HS-27A (cell line): ENCODE measurements around the gene SLCO3A1.
A peak's percentile ranks its signal among the peaks of the same experiment; 100 is the strongest.
"Not testable (repeated sequence)": the region's sequence is repeated elsewhere in the genome, so short reads cannot be mapped to it uniquely, and the experiment has no call there.

Experiments
- DNase-seq: peaks from one replicate; pipeline ENCODE4 v3.0.0-alpha.2; 2012; ENCODE audit warnings: low read depth, missing footprints

The SLCO3A1 gene

DNA sequence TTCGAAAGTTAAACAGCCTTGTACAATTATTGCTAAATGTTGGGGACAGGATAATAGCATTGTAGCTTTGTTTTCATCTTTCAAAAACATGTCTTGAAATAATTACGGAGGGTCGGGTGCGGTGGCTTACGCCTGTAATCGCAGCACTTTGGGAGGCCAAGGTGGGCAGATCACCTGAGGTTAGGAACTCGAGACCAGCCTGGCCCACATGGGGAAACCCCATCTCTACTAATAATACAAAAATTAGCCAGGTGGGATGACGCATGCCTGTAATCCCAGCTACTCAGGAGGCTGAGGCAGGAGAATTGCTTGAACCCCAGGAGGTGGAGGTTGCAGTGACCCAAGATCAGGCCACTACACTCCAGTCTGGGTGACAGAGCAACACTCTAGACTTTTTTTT lies 216.7 kb downstream of the SLCO3A1 start:
- not testable (repeated sequence) for DNase-seq

DNA sequence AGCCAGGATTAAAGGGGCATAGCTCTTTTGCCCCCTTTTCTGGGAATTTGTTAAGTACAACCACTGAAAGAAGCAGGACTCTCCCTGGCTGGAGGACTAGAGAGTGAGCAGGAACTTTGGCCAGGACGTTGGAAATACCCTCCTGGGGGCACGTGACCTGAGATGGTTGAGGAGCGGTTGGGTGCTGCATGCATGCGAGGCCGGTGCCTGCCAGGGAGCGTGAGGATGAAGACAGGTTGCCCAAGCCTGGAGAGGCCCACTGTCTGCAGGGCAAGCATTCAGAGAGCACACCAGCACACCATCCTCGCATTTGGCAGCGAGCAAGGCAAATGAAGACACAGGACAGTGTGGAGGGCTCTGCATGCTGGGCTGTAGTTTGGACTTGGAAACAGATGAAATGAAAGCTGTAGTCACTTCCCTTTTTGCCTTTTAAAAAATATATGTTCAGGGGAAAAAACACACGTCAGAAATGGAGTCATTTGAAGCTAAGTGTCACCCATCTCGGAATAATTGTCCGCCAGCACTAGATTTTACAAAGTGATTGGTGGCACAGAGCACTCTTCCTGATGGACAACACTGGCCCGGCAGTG lies 217.6 kb downstream of the SLCO3A1 start:
- DNase-seq = no peak

DNA sequence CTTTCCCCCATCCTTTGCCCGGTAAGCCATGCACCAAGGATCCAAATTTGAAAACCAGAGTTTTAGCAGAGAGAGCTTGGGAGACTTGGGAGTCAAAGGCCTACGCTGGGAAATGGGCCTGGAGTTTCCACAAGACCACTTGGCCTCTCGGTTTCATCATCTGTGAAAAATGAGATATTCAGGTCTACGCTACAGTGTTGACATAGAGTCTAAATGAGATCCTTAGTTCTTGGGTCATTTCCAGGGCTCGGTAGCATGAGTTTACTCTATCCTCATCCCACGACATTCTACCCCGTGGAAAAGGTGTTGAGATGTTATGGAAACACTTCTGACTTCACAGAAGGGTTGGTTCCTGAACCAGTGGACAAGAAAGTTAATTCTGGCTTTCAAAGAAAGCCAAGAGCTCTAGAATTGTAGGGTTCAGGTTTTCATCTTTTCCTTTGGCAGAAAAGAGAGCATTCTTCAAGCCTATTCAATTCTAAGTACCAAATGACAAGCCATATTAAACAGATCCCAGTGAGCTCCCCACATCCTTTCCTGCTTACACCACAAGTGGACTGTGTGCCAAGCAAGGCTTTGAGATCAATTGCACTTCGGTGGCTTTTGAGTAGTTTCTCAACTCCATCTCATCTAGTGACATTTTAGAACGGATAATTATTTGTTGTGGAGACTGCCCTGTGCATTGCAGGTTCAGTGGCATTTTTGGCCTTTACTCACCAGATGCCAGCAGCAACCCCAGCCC lies 219.7 kb downstream of the SLCO3A1 start:
- DNase-seq = no peak

DNA sequence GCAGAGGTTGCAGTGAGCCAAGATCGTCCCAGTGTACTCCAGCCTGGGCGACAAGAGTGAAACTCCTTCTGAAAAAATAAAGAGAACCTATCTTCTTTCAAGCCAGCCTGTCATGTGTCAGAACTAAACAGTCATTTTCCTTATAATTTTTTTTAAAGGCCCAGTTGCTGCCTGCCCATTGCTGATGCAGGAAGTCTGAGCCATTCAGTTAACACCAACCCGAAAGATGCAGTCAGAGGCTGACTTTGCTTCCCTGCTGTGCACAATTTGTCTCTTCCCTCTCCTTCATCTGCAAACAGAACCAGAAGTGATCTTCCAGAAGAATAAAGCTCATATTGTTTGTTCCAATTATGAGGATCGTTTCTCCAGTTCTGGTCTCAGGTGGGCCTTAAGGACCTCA lies 220.6 kb downstream of the SLCO3A1 start:
- DNase-seq = no peak

DNA sequence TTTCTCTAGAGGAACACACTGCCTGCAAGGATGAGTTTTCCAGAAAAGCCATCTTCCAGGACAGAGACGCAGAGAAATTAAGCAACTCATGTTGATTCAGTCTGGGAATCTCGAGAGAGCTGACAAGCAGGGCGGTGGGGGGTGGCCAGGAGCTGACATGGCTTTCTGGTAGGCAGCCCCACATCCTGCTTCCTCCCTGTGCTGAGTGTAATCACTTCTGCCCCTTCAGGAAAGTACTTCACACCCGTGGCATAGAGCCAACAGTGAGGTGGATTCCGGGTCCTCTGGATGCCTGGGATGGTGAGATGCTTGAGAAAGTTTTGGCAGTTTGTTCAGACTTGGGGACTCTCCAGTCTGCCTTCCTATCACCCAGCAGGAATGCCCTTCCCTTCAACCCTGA lies 221.1 kb downstream of the SLCO3A1 start:
- no peak for DNase-seq

DNA sequence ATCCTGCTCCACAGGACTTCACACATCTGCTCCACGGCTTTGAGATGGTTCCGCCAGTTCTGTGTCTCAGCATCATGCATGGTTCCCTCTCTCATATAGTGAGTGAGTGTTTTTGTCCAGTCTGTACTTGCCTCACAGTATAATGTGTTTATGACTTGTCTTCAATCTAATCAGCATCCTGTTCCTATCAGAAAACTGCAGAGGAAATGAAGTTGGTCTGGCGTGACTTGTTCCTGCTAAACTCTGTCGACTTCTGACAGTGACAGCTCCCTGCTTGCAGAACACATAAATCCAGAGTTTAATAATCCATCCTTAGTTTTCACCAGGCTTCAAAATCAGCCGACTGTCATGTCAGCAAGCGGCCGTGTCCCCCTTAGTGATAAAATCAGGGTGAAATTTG lies 222.3 kb downstream of the SLCO3A1 start:
- DNase-seq = no peak

DNA sequence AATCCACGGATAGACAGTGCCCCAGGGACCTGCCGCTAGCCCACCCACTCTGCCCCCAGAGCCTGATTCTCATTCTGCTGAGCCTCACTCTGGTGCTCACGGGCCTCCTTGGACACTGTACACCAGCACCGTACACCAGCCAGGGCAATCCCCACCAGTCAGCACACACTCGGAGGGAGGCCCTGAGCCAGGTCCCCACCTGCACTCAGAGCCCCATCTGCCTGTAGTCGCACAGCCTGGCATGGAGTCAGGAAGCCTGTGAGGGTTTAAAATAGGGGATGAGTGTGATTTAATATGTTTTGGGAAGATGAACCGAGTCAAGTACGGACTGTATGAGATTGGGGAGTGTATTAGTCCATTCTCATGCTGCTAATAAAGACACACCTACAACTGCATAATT lies 223.0 kb downstream of the SLCO3A1 start:
- no peak for DNase-seq

DNA sequence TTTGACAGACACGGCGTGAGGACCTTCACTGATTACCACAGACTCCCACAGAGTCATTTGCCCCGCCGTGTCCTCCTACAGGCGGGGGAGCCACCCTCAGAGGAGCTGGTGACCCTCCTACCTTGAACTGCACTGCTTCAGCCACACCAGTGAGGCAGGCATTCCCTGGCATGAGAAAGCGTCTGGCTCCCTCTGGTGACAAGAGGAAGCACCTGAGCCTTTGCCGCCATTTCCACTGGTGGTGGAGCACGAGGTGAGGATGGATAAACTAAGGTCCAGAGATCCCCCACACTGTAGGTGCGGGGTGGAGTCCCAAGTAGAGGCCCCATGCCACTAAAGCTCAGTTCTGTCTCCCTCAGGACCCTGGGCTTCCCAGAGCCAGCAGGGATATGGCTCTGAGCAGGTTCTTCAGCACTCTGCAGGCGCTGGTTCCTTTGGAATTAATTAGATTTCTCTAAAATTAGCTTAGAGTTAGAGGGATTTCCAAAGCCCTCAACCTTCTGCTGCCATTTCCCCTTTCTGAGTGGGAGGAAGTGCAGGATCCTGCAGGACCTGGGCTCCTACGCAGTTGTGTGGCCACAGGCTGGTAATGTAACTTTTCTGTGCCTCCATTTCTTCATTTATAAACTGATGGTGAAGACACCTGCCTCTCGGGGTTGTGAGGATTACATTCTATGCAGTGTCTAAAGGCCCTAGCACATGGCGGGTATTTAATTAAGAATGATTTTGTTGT lies 224.0 kb downstream of the SLCO3A1 start:
- DNase-seq = peak; percentile 11

DNA sequence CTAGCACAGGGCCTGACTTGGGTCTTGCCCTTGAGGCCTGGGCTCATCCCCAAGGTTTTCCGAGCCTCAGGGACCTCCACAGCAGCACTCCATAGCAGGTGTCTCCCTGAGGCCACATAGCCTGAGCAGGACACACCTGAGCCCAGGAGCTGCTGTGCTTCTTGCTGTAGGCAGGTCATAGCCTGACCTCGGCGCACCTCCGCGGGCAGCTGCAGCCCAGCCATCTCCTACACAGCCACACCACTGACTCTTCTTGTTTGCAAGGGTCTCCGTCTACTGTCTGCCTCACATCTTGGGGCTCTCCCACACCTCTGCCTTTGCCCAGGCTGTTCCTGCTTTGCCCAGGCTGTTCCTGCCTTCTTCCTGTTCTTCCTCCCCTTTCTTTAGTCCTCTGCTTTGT lies 224.8 kb downstream of the SLCO3A1 start:
- no peak for DNase-seq

DNA sequence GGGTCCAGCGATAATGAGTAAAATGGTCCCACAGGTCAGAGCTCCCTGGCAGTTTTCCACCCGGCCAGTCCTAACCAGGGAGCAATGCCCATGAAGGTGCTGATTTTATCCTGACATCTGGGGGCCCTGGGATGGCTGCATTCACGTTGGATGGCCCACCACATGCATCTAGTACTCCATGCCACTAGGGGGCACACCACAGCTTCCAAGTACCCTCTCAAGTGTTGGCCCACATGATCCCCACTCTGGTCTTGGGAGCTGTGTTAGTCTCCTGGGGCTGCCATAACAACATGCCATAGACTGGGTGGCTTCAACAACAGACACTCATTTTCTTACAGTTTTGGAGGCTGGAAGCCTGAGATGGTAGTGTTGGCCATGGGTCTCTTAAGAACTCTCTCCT lies 225.5 kb downstream of the SLCO3A1 start:
- DNase-seq = no peak

DNA sequence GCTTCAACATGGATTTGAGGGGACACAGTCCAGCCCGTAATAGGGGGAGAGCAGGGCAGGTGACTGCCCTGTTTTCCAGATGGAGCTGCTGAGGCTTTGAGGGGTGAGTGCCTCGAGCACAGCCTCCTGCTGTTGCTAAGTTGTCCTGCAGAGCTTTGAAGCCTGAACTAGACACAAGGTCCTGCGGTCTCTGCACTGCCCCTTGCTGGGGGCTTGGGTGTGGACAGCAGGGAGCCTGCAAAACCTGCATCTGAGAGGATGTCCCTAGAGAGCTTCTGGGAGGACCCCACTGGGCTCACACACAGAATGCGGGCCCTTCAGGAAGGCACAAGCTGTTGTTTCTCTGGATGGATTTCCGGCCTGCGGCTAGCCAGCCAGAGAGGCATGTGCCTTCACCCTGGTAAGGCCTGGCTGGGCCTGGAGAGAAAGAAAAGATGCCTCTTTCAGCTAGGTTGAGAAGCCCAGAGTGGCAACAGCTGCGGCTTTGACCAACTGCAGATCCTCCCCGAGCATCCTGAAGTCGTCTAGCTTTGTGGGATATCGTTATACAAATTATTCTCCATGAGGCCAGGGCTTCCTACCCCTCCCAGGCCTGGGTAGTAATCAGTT lies 226.2 kb downstream of the SLCO3A1 start:
- no peak for DNase-seq

DNA sequence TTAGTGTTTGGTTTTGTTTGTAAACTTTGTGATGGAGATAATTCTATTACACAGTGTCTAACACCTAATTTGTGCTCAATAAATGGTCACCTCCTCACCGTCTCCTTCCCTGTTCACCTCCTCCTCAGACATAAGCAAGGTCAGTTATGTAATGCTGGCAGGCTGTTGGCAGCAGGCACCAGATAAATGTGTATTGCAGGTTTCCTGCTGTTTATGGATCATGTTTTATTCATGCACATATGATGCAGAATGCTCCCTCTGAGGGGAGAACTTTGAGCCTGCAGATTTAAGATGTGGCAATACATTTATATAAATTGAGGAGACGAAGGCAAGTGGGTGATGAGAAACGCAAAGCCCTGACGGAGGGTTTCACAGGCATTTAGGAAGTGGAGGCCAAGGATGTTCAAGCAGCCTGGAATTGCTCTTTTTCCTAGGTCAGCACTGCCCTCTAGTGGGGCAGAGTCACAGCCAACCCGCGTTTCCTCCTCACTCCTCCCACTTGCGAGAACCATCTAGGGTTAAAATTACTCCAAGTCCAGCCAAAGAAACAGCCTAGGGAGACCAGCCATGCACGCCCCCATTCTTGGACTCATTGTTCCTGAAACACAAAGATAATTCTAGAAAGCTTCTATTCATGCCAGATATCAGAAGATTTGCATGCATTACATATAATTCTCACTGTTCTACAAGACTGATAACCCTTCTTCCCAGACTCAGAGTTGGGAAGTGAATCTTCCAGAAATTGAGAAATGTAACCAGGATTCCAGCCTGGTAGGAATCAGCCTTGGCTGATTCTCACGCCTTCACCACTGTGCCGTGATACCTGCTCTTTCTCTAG lies 228.7 kb downstream of the SLCO3A1 start:
- DNase-seq = peak; percentile 11

DNA sequence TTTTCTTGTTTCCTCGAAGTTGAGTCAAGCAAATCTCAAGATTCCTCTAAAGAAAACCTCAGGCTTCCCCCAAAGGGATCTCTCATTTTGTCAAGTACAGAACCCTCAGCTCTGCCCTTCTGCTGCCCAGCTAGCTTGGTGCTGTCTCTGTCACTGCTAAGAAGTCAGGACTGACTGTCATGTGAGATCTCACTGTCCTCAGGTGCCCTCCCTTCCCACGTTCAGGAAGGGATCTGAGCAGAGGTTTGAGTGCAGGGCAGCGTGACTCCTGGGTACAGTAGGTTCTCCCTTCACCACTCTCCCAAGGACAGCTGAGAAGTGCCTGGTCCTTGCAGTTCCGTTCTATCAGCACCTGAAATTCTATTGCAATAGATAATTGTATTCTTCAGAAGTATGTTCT lies 229.7 kb downstream of the SLCO3A1 start:
- DNase-seq = no peak

DNA sequence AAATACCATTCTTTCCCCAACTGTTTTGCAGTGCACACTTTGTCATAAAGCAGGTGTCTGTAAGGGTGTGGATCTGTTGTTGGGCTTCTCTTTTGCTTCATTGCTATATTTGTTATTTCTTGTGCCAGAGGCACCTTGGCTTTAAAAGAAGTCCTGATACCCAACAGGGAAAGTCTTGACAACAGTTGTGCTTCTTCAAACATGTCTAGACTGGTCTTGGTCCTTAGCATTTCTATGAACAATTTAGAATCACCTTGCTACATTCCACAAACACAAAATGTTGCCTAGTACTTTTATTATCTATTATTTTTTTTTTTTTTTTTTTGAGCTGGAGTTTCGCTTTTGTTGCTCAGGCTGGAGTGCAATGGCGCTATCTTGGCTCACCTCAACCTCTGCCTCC lies 233.7 kb downstream of the SLCO3A1 start:
- no peak for DNase-seq

DNA sequence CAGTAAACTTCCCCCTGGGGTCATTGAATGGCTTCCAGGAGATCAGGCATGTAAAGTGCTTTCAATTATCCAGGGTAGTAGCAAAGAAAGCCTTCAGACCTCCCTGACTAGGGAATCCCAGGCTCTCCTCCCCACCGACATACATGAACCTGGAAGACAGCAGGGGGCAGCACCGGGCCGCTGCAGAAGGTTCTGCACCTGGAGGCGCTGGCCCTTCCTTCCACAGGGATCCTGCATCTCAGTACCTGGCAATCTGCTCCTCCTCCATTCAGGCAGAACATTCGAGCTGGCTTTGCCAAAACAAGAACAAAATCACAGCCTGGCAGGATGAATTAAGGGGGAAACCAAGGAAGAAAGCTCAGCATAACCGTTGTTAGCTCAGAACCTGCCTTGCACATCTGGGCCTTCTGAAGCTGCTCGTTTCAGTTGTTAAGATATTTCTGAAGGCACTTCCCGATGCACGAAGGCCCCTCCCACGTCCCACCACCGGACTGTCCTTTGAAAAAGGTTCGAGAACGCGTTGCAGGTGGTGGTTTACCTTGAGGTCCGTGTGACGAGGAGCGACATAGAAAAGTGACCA lies 237.7 kb downstream of the SLCO3A1 start:
- DNase-seq = no peak

DNA sequence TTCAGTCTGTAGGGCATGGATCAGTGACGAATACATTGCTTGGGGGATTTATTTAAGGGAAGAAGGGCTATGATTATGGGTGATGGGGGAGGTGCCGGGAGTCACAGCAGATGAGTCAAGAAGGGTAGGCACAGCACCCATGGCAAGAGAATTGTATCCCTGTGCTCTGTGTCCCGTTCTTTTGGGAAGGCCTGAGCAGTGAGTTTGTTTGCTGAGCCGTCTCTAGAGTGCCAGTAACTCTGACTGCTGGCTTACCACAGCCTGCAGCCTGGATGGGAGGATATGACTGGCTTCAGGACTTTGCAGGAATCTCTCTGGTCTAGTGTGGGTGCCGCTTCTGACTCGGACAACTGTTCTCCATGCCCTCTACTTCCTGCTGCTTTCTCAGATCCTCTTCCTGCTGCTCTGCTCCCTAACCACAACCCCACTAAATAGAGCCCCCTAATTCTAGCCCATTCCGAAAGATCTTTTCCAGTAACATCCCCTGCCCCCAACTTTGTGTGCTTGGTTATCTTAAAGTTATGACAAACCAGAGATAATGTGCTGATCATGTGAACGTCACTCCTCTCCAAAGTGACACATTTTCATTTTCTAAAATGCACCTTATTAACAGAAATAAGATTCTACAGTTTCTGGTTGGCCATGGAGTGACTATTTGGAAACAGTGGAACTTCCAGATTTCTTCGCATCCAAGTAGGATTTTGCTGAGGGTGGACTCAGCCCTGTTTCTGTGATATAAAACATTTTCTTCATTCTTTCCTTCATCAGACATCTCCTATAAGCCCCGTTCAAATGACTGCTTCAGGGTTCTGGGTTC lies 239.0 kb downstream of the SLCO3A1 start:
- no peak for DNase-seq

DNA sequence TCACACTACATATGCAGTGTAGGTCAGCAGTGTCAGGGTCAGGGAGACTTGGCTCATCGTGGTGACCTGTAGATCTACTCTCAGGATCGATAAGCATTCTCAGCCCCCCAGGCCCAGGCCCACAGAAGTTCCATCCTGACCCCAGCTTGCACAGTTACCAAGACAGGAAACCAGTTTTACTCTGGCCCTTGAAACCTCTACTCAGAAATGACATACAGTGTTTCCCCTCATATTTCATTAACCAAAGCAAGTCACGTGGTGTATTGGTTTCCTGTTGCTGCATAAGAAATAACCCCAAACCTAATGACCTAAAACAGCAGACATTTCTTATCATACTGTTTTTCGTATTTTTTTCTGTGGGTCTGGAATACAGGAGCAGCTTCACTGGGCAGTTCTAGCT lies 242.2 kb downstream of the SLCO3A1 start:
- no peak for DNase-seq

DNA sequence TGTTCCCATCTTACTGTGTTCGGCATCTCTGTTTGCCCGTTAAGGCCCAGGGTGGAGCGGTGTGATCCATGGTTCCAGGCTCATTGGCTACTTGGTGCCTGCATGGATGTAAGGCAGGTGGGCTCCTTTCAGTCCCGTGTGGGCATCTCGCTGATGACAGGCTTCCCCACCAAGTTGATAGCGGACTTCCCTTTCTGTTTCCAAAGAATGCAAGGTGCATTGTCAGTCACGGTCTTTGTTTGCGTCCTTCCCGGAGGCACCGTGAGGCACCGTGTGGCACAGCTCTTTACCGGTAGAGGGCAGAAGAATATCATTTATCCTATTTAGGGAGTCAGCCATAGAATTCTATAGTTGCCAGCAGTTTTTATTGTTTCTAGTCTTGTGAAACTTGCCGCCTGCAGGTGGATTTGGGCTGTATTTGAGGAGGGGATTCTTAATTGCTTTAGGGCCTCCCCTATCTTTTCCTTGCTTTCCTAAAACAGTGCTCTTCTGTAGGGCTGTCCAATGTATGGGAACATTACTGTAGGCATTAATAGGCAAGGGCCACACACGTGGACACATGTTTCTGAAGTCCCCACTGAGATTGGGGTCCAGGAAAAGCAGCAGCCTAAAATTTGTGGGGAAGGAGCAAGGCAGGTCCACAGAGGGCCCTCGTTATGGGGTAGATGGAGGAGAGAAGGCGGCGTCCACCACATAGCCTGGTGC lies 244.1 kb downstream of the SLCO3A1 start:
- DNase-seq = no peak

DNA sequence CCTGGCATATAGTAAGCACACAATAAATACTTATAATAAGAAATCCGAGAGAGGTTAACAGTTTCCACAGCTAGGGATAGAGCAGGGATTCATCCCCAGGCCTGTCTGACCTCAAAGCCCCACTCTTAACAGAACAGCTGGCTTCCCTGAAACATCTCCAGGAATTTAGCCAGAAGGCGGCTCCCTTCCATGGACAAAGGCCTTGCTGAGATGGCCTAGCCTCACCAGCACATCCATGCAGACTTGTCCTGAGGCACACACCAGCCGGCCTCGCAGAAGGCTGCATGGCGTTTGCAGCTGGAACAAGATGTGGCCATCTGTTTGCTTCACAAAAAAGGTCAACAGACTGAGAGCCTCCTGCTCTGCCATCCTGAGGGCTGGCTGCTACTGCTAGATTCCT lies 245.4 kb downstream of the SLCO3A1 start:
- DNase-seq = no peak

DNA sequence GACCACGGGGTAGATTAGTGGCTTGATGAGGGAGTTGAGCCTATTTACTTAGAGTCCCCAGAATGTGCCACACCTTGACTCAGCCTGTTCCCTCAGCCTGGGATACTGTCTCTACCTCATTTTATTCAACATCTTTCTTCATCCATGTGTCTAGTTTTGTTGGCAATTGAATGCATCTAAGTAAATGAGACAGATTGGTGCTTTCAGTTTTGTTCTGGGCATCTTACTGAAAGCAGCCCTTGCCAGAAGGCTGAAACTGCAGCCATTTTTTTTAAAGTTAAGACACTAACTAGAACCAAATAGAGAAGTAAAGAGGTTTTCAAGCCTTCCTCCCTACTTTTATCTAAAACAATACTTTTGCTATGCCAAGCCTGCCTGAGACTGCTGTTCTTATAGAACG lies 246.8 kb downstream of the SLCO3A1 start:
- DNase-seq = no peak
